ENCODE measurements around the gene STPG3.

STPG3 gene

GRCh38 chr9:137266585-137267453 lies 15.7 kb downstream of the STPG3 start:
- DNase-seq (ENCODE audit: low spot score) = no peak

- no peak for DNase-seq (ENCODE audit: low spot score)
Observed at GRCh38 chr9:137267933-137268355, 16.9 kb downstream of the STPG3 start.

- DNase-seq (ENCODE audit: low spot score) = no peak
Observed at GRCh38 chr9:137268538-137269201, 17.6 kb downstream of the STPG3 start.

GRCh38 chr9:137269231-137269772 lies 18.2 kb downstream of the STPG3 start:
- DNase-seq (ENCODE audit: low spot score) = no peak

DNA sequence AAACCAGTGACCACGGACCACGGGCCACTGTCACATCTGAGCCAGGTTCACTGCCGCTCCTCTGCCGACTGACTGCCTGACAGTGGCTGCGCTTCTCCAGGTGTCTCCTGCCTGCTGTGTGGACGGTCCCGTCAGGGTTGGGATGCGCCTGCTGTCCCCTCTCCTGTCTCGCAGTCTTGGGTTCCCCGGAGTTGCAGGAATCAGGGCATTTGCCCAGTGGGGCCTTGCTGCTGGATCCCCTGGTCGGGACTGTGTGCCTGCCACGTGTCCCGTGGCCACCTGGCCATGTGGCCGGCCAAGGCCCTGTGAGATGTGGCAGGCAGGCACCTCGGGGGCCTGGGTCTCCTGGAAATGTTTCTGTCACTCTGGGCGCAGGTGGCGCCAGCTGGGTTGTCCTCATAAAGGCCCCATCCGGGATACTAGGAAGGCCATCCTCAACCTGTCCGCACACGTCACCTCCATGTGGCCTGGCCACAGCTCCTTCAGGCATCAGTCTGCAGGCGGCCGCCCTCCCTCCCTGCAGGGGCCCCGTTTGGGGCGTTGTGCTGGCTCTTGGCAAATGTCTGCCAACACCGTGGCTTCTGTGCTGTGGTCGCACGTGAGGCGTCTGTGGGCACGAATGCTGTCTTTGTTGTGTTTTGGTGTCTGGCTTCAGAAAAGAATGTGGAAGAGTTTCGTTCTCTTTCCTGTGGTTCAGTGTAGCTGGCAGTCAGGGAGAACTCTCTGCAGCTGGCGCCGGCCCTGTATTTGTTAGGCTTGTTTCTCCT lies 20.0 kb downstream of the STPG3 start:
- DNase-seq (ENCODE audit: low spot score) = no peak

GRCh38 chr9:137271696-137272076 lies 20.6 kb downstream of the STPG3 start:
- no peak for DNase-seq (ENCODE audit: low spot score)

- DNase-seq (ENCODE audit: low spot score) = no peak
Observed at GRCh38 chr9:137272241-137273094, 21.4 kb downstream of the STPG3 start.

- no peak for DNase-seq (ENCODE audit: low spot score)
Observed at GRCh38 chr9:137273095-137273490, 22.0 kb downstream of the STPG3 start.

DNA sequence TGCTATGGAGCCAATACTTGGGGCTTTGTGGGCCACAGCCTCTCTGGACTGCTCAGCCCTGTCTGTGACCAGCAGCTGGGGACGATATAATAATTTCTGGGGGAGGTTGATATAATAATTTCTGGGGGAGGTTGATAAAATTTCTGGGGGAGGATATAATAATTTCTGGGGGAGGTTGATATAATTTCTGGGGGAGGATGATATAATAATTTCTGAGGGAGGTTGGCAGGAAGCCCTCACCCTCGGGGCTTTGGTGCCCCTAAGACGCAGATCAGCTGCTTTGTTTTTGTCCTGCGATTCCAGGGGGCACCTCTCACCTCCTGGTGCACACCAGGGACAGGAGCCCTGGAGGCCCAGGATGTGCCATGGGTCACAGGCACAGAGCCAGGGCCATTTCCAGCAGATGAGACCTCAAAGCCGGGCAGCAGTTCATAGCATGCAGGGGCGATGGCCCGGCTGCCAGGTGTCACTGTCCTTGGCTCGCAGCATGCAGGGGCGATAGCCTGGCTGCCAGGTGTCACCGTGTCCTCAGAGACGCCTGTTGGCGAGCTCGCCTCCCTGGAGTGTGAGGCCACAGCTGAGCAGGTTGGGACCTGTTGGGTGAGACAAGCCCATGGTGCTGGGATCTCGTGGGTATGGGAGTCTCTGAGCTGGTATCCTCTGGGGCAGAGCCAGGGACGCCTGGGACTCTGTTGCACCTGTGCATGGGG lies 22.7 kb downstream of the STPG3 start:
- DNase-seq (ENCODE audit: low spot score) = no peak

GRCh38 chr9:137275203-137275587 lies 24.1 kb downstream of the STPG3 start:
- no peak for DNase-seq (ENCODE audit: low spot score)

DNA sequence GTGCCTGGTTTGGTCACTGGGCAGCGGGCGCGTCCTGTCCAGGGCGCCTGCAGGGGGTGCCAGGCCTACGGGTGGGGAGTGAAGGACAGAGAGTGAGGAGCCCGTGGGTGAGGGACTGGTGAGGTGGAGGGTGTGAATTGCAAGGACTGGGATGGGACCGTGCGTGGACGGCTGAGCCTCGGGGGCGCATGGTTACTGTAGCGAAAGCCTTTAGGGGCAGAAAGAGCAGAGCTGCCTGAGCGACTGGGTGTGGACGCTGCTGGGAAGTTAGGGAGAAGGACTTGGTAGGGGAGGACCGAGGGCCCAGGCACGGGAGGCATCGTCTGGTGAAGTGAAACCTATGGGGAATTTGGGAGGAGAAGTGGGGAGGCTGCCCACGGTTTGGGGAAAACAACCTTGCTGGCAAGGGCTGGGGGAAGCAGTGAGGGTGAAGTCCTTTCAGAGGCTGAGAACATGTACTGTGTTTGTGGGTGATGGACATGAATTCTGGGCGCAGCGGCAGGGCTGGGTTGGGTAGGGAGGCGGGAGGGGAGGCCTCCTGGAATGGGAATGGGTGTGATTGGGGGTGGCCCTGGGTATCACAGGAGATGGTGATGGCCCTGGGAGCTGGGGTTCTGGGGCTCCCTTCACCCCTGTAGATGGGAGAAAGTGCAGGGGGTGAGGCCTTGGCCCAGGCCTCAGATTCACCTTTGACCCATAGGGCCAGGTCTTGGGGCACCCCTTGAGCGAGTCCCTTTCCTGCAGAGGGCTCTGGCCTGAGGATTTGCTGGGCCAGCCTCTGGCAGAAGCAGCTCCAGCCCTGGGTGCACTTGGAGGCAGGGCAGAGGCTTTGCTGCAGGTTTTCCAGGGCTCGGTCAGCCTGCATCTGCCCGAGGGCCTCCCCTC lies 24.7 kb downstream of the STPG3 start:
- DNase-seq (ENCODE audit: low spot score) = no peak

- peak; percentile 80 for DNase-seq (ENCODE audit: low spot score)
Observed at GRCh38 chr9:137276473-137277328, 25.6 kb downstream of the STPG3 start.

DNA sequence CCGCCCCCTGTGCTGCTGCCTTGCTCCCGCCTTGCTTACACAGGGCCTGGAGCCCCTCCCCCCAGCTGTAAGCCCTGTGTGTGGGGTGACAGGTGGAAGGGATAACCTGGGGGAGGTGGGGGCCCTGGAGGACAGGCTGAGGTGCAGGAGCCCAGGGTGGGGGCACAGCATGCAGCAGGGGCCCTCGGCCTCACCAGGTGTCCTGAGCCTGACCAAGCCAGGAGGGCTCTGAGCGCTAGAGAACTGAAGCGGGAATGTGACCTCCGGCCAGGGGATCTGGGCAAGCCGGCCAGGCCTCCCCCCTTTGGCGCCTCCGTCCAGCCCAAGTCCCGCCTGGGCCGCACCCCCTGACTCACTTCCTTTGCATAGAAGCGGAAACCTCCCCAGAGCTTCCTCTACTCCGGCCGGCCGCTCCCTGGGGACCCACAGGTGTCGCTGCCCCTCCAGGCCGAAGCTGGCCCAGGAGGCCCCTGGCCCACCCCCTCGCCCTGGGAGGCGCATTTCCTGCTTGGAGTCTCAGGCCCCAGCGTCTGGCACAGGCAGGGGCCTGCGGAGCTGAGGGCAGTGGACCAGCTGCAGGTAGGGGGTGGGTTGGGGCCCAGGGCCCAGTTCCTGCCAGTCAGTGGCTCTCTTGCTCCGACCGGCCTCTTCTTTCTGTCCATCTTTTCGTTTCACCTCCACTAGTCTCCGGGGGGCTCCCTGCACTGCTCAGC lies 26.4 kb downstream of the STPG3 start, which contains the start of gene TOR4A:
Gene TOR4A, plus strand, starts transcription at position 398 of the 713 bp plus-strand sequence. CDS start 964 bp downstream, outside the sequence.
- peak; percentile 93 for DNase-seq (ENCODE audit: low spot score)

GRCh38 chr9:137278061-137278701 lies 27.1 kb downstream of the STPG3 start:
- DNase-seq (ENCODE audit: low spot score) = no peak

DNA sequence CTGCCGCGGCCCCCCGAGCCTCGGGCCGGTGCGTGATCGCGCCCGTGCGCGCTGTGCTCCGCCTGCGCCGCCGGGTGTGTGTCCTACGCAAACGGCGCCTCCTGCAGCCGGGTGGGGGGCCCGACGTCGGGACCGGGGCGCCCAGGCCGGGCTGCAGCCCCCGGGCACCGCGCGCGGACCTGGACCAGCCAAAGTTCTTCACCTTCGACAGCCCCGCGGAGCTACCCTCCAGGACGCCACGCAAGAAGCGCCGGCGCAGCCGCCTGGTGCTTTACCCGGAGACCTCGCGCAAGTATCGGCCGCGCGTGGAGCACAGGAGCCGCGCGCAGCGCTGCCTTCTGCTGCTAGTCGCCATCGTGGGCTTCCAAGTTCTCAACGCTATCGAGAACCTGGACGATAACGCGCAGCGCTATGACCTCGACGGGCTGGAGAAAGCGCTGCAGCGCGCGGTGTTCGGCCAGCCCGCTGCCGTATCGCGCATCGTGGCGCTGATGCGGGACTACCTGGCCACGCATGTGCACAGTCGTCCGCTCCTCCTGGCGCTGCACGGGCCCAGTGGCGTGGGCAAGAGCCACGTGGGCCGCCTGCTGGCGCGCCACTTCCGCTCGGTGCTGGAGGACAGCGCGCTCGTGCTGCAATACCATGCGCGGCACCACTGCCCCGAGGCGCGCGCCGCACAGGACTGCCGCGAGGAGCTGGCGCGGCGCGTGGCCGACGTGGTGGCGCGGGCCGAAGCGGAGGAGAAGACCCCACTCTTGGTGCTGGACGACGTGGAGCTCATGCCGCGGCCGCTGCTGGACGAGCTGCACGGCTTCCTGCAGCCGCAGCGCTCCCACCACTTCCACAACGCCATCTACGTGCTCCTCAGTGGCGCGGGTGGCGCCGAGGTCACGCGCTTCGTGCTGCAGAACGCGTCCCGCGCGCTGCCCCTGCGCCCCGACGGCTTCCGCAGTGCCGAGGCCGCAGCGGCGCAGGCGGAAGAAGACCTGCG lies 27.9 kb downstream of the STPG3 start:
- no peak for DNase-seq (ENCODE audit: low spot score)

Measured in GM03348 (cell line).